ENCODE measurements around the gene FSIP1.

Gene FSIP1

GRCh38 chr15:39593071-39593655, 189.5 kb downstream of the FSIP1 start:
- DNase-seq (ENCODE audit: low read depth), result no peak

DNA sequence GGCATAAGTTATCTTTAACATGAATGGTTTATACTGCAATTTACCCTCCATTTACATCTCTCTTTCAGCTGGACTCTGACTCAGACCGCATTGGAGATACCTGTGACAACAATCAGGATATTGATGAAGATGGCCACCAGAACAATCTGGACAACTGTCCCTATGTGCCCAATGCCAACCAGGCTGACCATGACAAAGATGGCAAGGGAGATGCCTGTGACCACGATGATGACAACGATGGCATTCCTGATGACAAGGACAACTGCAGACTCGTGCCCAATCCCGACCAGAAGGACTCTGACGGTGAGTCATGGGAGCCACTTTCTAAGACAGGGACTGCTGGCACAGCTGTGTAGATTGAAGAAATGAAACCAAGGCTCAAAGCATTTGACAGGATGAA, 190.1 kb downstream of the FSIP1 start:
- no peak overlapping the region for H3K4me3 ChIP-seq (ENCODE audit: low read depth, low read length)
- DNase-seq (ENCODE audit: low read depth), result no peak
- TF ChIP-seq CTCF (IDR thresholded peaks at IDR 0.05; ENCODE audit: control insufficient read depth, extremely low read depth, insufficient read depth), result no peak

More at GRCh38 chr15:39593071-39593655, 189.5 kb downstream of the FSIP1 start:
- H3K4me3 ChIP-seq (ENCODE audit: low read depth, low read length), result no peak overlapping the region
- no peak for TF ChIP-seq CTCF (IDR thresholded peaks at IDR 0.05; ENCODE audit: control insufficient read depth, extremely low read depth, insufficient read depth)

DNA sequence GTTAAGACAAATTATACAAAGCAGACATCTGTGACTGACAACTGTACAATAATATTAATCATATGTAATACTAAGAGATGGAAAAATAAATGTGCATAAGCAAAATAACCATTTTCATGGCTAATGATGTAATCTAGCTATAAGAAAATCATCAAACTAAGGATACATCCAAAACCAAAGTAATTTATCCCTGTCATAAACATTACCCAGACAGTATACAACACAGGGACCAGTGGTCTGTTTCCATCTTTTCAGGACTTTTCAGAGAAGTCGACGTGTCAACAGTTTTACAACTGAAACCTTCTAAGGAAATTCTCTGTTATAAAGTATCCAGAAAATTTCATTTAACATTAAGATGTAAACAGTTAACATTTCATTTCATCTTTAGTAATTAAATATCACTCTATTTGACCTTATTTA, 190.7 kb downstream of the FSIP1 start:
- H3K4me3 ChIP-seq (ENCODE audit: low read depth, low read length), result no peak overlapping the region
- DNase-seq (ENCODE audit: low read depth), result no peak
- no peak for TF ChIP-seq CTCF (IDR thresholded peaks at IDR 0.05; ENCODE audit: control insufficient read depth, extremely low read depth, insufficient read depth)

DNA sequence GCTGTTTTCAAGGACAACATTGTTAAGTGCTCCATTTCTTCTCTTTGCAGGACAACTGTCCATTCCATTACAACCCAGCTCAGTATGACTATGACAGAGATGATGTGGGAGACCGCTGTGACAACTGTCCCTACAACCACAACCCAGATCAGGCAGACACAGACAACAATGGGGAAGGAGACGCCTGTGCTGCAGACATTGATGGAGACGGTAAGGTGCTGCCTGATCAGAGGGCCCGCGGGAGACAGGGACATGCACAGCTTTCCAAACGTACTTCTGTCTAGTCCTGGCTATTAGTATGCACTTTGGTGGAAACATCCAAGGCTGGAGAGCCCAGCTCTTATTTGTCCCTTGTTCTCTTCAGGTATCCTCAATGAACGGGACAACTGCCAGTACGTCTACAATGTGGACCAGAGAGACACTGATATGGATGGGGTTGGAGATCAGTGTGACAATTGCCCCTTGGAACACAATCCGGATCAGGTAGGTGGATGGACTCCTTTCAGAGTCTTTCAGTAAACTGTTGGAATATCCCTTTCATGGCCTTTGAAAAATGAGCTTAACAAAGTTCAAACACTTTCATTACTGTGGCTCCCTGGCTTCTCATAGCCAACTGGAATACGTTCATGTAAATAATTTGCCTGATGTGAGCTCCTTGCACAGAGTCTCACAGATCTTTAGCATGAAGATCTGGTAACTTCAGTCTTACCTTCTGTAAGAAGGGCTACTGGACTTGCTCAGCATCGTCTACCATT, 191.3 kb downstream of the FSIP1 start:
- DNase-seq (ENCODE audit: low read depth), result no peak
- TF ChIP-seq CTCF (IDR thresholded peaks at IDR 0.05; ENCODE audit: control insufficient read depth, extremely low read depth, insufficient read depth), result no peak
- H3K4me3 ChIP-seq (ENCODE audit: low read depth, low read length), result no peak overlapping the region

DNA sequence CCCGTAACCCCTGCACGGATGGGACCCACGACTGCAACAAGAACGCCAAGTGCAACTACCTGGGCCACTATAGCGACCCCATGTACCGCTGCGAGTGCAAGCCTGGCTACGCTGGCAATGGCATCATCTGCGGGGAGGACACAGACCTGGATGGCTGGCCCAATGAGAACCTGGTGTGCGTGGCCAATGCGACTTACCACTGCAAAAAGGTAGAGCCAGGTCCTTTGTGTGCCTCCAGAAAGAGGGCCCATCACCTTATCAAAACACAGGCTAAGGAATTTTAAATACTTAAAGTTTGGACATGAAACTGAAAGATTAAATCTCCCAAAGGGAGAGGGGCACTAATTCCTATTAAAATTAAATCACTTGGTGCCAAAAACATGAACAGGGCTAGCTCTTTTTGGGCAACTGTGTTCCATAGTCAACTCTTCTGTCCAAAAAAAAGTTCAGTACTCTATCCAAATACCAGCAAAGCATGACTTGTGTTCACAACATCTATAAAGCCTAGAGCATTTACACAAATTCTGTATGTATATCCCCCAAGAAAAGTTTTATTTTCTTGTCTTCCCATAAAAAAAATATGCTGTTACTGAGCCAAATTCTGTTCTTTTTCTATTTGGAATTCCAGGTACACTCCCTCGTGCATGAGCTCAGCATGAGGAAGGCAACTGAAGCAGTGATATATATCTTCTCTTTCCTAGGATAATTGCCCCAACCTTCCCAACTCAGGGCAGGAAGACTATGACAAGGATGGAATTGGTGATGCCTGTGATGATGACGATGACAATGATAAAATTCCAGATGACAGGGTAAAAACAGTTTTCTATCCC, 192.6 kb downstream of the FSIP1 start:
- TF ChIP-seq CTCF (IDR thresholded peaks at IDR 0.05; ENCODE audit: control insufficient read depth, extremely low read depth, insufficient read depth), result no peak
- H3K4me3 ChIP-seq (ENCODE audit: low read depth, low read length), result no peak overlapping the region

DNA sequence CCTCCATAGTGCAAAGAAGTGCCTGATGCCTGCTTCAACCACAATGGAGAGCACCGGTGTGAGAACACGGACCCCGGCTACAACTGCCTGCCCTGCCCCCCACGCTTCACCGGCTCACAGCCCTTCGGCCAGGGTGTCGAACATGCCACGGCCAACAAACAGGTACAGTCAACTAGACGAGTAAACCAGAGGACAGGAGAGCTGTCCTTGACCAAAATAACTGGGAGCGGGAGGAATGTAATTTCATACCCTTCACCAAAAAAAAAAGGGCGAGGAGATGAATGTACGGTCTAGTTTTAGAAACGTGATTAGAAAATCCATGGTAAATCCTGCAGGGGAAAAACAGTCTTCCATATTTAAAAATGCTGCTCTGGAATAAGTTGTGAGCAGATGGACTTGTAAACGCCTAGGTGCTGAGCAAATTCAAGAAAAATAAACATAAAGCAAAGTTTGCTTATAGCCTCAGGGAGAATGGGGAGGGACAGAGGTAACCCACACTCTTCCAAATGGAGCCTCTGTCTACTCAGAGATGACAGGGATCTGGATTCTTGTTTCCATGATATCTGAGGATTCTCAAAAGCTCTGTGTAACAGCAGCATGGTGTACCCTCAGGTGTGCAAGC, 193.3 kb downstream of the FSIP1 start:
- H3K4me3 ChIP-seq (ENCODE audit: low read depth, low read length), result no peak overlapping the region
- no peak for TF ChIP-seq CTCF (IDR thresholded peaks at IDR 0.05; ENCODE audit: control insufficient read depth, extremely low read depth, insufficient read depth)
- no peak for DNase-seq (ENCODE audit: low read depth)

More for the DNA sequence above, 192.6 kb downstream of the FSIP1 start:
- no peak for DNase-seq (ENCODE audit: low read depth)

Data from LNCaP clone FGC (cell line).